Measurements from ENCODE around the gene MBLAC1. TPM values are rescaled to one million over a fixed set of nuclear protein-coding genes. Genes with fewer than 3 reads are reported as not detected.

Gene MBLAC1
- total and polyA plus RNA-seq, 9 of the 15 experiments (the other 6 are each of a cell fraction or from before 2014, with no cell fraction given): 0.03 to 3.1 (median 0.52) TPM

GRCh38 chr7:100158229-100159098, 31.7 kb downstream of the MBLAC1 start, which contains the start of gene TRAPPC14 (continued):
- TF ChIP-seq CTCFL (IDR thresholded peaks at IDR 0.05; ENCODE audit: borderline replicate concordance, insufficient read depth, low read depth, low read length, poor library complexity, severe bottlenecking) (no peak), ZNF431 (CRISPR knock-in tag; IDR thresholded peaks at IDR 0.05) (no peak), ETS2 (tag; IDR thresholded peaks at IDR 0.05; ENCODE audit: borderline replicate concordance, poor library complexity, severe bottlenecking) (no peak), CEBPG (CRISPR knock-in tag; IDR thresholded peaks at IDR 0.05) (no peak), CEBPG (tag; conservative IDR thresholded peaks at IDR 0.05 in 1 of 2, IDR thresholded peaks at IDR 0.05 in 1 of 2) (peak in 1 of 2 experiments; percentile 30; a peak in 2 of 4 replicates), MLX (CRISPR knock-in tag; conservative IDR thresholded peaks at IDR 0.05) (0 out of 4 replicates have a peak, but pooled peaks of 1 of the 2 experiments have one; percentile 57), GMEB1 (CRISPR knock-in tag; IDR thresholded peaks at IDR 0.05) (no peak), HDAC3 (IDR thresholded peaks at IDR 0.05; ENCODE audit: borderline replicate concordance, partially characterized antibody) (no peak), POU5F1 (IDR thresholded peaks at IDR 0.05; ENCODE audit: borderline replicate concordance, low read depth, low read length, partially characterized antibody) (no peak), ZFPM2 (CRISPR knock-in tag; IDR thresholded peaks at IDR 0.05) (0 out of 2 replicates have a peak, but pooled peaks have one; percentile 90), ETV5 (CRISPR knock-in tag; IDR thresholded peaks at IDR 0.05; ENCODE audit: low read depth) (peak; percentile 52; the same call in 1 of the 2 replicates), ZNF133 (CRISPR knock-in tag; IDR thresholded peaks at IDR 0.05) (no peak), SAFB2 (IDR thresholded peaks at IDR 0.05; ENCODE audit: borderline replicate concordance, low read depth, low read length, severe bottlenecking) (no peak), ZNF24 (IDR thresholded peaks at IDR 0.05) (no peak), NR1H2 (CRISPR knock-in tag; IDR thresholded peaks at IDR 0.05) (no peak), HMGN3 (IDR thresholded peaks at IDR 0.05; ENCODE audit: borderline replicate concordance, extremely low read depth, insufficient read length, low read depth, low read length) (peak; percentile 83), ZNF12 (CRISPR knock-in tag; IDR thresholded peaks at IDR 0.05) (no peak), SMC3 (conservative IDR thresholded peaks at IDR 0.05; ENCODE audit: insufficient read depth, low read depth, low read length) (no peak)
- TF ChIP-seq, protein P1, sequence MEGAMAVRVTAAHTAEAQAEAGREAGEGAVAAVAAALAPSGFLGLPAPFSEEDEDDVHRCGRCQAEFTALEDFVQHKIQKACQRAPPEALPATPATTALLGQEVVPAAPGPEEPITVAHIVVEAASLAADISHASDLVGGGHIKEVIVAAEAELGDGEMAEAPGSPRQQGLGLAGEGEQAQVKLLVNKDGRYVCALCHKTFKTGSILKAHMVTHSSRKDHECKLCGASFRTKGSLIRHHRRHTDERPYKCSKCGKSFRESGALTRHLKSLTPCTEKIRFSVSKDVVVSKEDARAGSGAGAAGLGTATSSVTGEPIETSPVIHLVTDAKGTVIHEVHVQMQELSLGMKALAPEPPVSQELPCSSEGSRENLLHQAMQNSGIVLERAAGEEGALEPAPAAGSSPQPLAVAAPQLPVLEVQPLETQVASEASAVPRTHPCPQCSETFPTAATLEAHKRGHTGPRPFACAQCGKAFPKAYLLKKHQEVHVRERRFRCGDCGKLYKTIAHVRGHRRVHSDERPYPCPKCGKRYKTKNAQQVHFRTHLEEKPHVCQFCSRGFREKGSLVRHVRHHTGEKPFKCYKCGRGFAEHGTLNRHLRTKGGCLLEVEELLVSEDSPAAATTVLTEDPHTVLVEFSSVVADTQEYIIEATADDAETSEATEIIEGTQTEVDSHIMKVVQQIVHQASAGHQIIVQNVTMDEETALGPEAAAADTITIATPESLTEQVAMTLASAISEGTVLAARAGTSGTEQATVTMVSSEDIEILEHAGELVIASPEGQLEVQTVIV (CRISPR knock-in tag; IDR thresholded peaks at IDR 0.05; ENCODE audit: borderline replicate concordance): no peak
